Measurements from ENCODE around the gene RASSF3. TPM values are rescaled to one million over a fixed set of nuclear protein-coding genes. Genes with fewer than 3 reads are reported as not detected.

Gene RASSF3
- total RNA-seq, 1 donor from 2014 or later: 37.1 TPM

GRCh38 chr12:64669270-64669842 lies 59.1 kb downstream of the RASSF3 start:
- Mint-ChIP-seq H3K27me3 (ENCODE audit: insufficient read depth) (no peaks in the 10 kb centered on the region), H3K4me3 (peak overlapping the region; percentile 85), H3K36me3 (ENCODE audit: low read depth) (peaks cover 2% of the 10 kb centered on the region), H3K9me3 (no peaks in the 10 kb centered on the region), H3K27ac (peak overlapping the region; percentile 94), H3K4me1 (ENCODE audit: low read depth) (peaks cover 87% of the 10 kb centered on the region)
- intact Hi-C loops (cut with micrococcal nuclease): loop anchor here (1.0 to 10.0 kb wide), 5 partner anchors 9 to 1635 kb away; partner anchors contain the start of genes GNS and HELB
- peak; percentile 53 for DNase-seq (ENCODE audit: low spot score)

GRCh38 chr12:64670019-64670418 lies 59.7 kb downstream of the RASSF3 start:
- Mint-ChIP-seq H3K27ac (peak overlapping the region; percentile 85), H3K27me3 (ENCODE audit: insufficient read depth) (no peaks in the 10 kb centered on the region), H3K4me3 (peak overlapping the region; percentile 85), H3K9me3 (no peaks in the 10 kb centered on the region), H3K4me1 (ENCODE audit: low read depth) (peaks cover 91% of the 10 kb centered on the region), H3K36me3 (ENCODE audit: low read depth) (peaks cover 2% of the 10 kb centered on the region)
- DNase-seq (ENCODE audit: low spot score): no peak
- intact Hi-C loops (cut with micrococcal nuclease): loop anchor here (10.0 kb wide), 1 partner anchor 505 kb away; no protein-coding TSS in a partner anchor

GRCh38 chr12:64670919-64671639 lies 60.8 kb downstream of the RASSF3 start:
- peaks cover 2% of the 10 kb centered on the region for H3K36me3 Mint-ChIP-seq (ENCODE audit: low read depth)
- intact Hi-C loops (cut with micrococcal nuclease): loop anchor here (10.0 kb wide), 1 partner anchor 504 kb away; no protein-coding TSS in a partner anchor
- peak overlapping the region; percentile 85 for H3K4me3 Mint-ChIP-seq
- no peak for DNase-seq (ENCODE audit: low spot score)
- peak overlapping the region; percentile 85 for H3K27ac Mint-ChIP-seq
- H3K4me1 Mint-ChIP-seq (ENCODE audit: low read depth): peaks cover 87% of the 10 kb centered on the region
- H3K9me3 Mint-ChIP-seq: no peaks in the 10 kb centered on the region
- no peaks in the 10 kb centered on the region for H3K27me3 Mint-ChIP-seq (ENCODE audit: insufficient read depth)

- Mint-ChIP-seq H3K27me3 (ENCODE audit: insufficient read depth) (no peaks in the 10 kb centered on the region), H3K36me3 (ENCODE audit: low read depth) (peaks cover 2% of the 10 kb centered on the region), H3K27ac (peak overlapping the region; percentile 66), H3K4me3 (peak overlapping the region; percentile 67), H3K9me3 (no peaks in the 10 kb centered on the region), H3K4me1 (ENCODE audit: low read depth) (peaks cover 82% of the 10 kb centered on the region)
- DNase-seq (ENCODE audit: low spot score): no peak
- intact Hi-C loops (cut with micrococcal nuclease): loop anchor here (10.0 kb wide), 1 partner anchor 503 kb away; no protein-coding TSS in a partner anchor
Observed at GRCh38 chr12:64671681-64672080, 61.4 kb downstream of the RASSF3 start.

- peaks cover 2% of the 10 kb centered on the region for H3K36me3 Mint-ChIP-seq (ENCODE audit: low read depth)
- H3K27ac Mint-ChIP-seq: peak overlapping the region; percentile 87
- no peaks in the 10 kb centered on the region for H3K27me3 Mint-ChIP-seq (ENCODE audit: insufficient read depth)
- H3K4me1 Mint-ChIP-seq (ENCODE audit: low read depth): peaks cover 82% of the 10 kb centered on the region
- H3K9me3 Mint-ChIP-seq: no peaks in the 10 kb centered on the region
- intact Hi-C loops (cut with micrococcal nuclease): loop anchor here (10.0 kb wide), 1 partner anchor 502 kb away; no protein-coding TSS in a partner anchor
- DNase-seq (ENCODE audit: low spot score): no peak
- H3K4me3 Mint-ChIP-seq: peak overlapping the region; percentile 59
Observed at GRCh38 chr12:64672925-64673409, 62.7 kb downstream of the RASSF3 start.

- peaks cover 83% of the 10 kb centered on the region for H3K4me1 Mint-ChIP-seq (ENCODE audit: low read depth)
- peaks cover 2% of the 10 kb centered on the region for H3K36me3 Mint-ChIP-seq (ENCODE audit: low read depth)
- intact Hi-C loops (cut with micrococcal nuclease): loop anchor here (10.0 kb wide), 1 partner anchor 501 kb away; no protein-coding TSS in a partner anchor
- H3K9me3 Mint-ChIP-seq: no peaks in the 10 kb centered on the region
- DNase-seq (ENCODE audit: low spot score): no peak
- peak overlapping the region; percentile 59 for H3K4me3 Mint-ChIP-seq
- H3K27ac Mint-ChIP-seq: peak overlapping the region; percentile 89
- H3K27me3 Mint-ChIP-seq (ENCODE audit: insufficient read depth): no peaks in the 10 kb centered on the region
Observed at GRCh38 chr12:64673490-64674169, 63.3 kb downstream of the RASSF3 start.

- peaks cover 2% of the 10 kb centered on the region for H3K36me3 Mint-ChIP-seq (ENCODE audit: low read depth)
- peaks cover 81% of the 10 kb centered on the region for H3K4me1 Mint-ChIP-seq (ENCODE audit: low read depth)
- no peaks in the 10 kb centered on the region for H3K27me3 Mint-ChIP-seq (ENCODE audit: insufficient read depth)
- H3K4me3 Mint-ChIP-seq: peak overlapping the region; percentile 56
- H3K27ac Mint-ChIP-seq: peak overlapping the region; percentile 89
- no peaks in the 10 kb centered on the region for H3K9me3 Mint-ChIP-seq
- peak; percentile 51 for DNase-seq (ENCODE audit: low spot score)
- intact Hi-C loops (cut with micrococcal nuclease): loop anchor here (10.0 kb wide), 1 partner anchor 500 kb away; no protein-coding TSS in a partner anchor
Observed at GRCh38 chr12:64674367-64674922, 64.2 kb downstream of the RASSF3 start.

GRCh38 chr12:64675795-64676194 lies 65.5 kb downstream of the RASSF3 start:
- peaks cover 2% of the 10 kb centered on the region for H3K36me3 Mint-ChIP-seq (ENCODE audit: low read depth)
- H3K27ac Mint-ChIP-seq: no peak overlapping the region
- peaks cover 80% of the 10 kb centered on the region for H3K4me1 Mint-ChIP-seq (ENCODE audit: low read depth)
- intact Hi-C loops (cut with micrococcal nuclease): loop anchor here (10.0 kb wide), 1 partner anchor 499 kb away; no protein-coding TSS in a partner anchor
- H3K4me3 Mint-ChIP-seq: peak overlapping the region; percentile 45
- no peak for DNase-seq (ENCODE audit: low spot score)
- no peaks in the 10 kb centered on the region for H3K9me3 Mint-ChIP-seq
- no peaks in the 10 kb centered on the region for H3K27me3 Mint-ChIP-seq (ENCODE audit: insufficient read depth)

- Mint-ChIP-seq H3K27me3 (ENCODE audit: insufficient read depth) (no peaks in the 10 kb centered on the region), H3K4me3 (no peak overlapping the region), H3K36me3 (ENCODE audit: low read depth) (peaks cover 9% of the 10 kb centered on the region), H3K27ac (no peak overlapping the region), H3K9me3 (no peaks in the 10 kb centered on the region), H3K4me1 (ENCODE audit: low read depth) (peaks cover 84% of the 10 kb centered on the region)
- intact Hi-C loops (cut with micrococcal nuclease): loop anchor here (10.0 kb wide), 1 partner anchor 497 kb away; no protein-coding TSS in a partner anchor
- no peak for DNase-seq (ENCODE audit: low spot score)
Observed at GRCh38 chr12:64678248-64678647, 68.0 kb downstream of the RASSF3 start.

GRCh38 chr12:64678835-64679234 lies 68.5 kb downstream of the RASSF3 start:
- H3K27ac Mint-ChIP-seq: peak overlapping the region; percentile 84
- intact Hi-C loops (cut with micrococcal nuclease): loop anchor here (10.0 kb wide), 1 partner anchor 496 kb away; no protein-coding TSS in a partner anchor
- no peaks in the 10 kb centered on the region for H3K9me3 Mint-ChIP-seq
- no peaks in the 10 kb centered on the region for H3K27me3 Mint-ChIP-seq (ENCODE audit: insufficient read depth)
- no peak overlapping the region for H3K4me3 Mint-ChIP-seq
- peaks cover 14% of the 10 kb centered on the region for H3K36me3 Mint-ChIP-seq (ENCODE audit: low read depth)
- no peak for DNase-seq (ENCODE audit: low spot score)
- peaks cover 84% of the 10 kb centered on the region for H3K4me1 Mint-ChIP-seq (ENCODE audit: low read depth)

- H3K4me3 Mint-ChIP-seq: peak overlapping the region; percentile 53
- intact Hi-C loops (cut with micrococcal nuclease): loop anchor here (2.0 to 10.0 kb wide), 4 partner anchors 17 to 495 kb away; partner anchors contain the start of genes TBK1 and XPOT
- H3K27ac Mint-ChIP-seq: peak overlapping the region; percentile 84
- H3K36me3 Mint-ChIP-seq (ENCODE audit: low read depth): peaks cover 16% of the 10 kb centered on the region
- peak; percentile 51 for DNase-seq (ENCODE audit: low spot score)
- peaks cover 1% of the 10 kb centered on the region for H3K9me3 Mint-ChIP-seq
- no peaks in the 10 kb centered on the region for H3K27me3 Mint-ChIP-seq (ENCODE audit: insufficient read depth)
- H3K4me1 Mint-ChIP-seq (ENCODE audit: low read depth): peaks cover 82% of the 10 kb centered on the region
Observed at GRCh38 chr12:64679487-64680001, 69.2 kb downstream of the RASSF3 start.

GRCh38 chr12:64680235-64680634 lies 69.9 kb downstream of the RASSF3 start:
- peaks cover 18% of the 10 kb centered on the region for H3K36me3 Mint-ChIP-seq (ENCODE audit: low read depth)
- intact Hi-C loops (cut with micrococcal nuclease): loop anchor here (2.0 to 10.0 kb wide), 3 partner anchors 17 to 275 kb away; partner anchors contain the start of genes TBK1 and XPOT
- no peak for DNase-seq (ENCODE audit: low spot score)

More at GRCh38 chr12:64680235-64680634, 69.9 kb downstream of the RASSF3 start:
- H3K9me3 Mint-ChIP-seq: peaks cover 4% of the 10 kb centered on the region
- H3K27me3 Mint-ChIP-seq (ENCODE audit: insufficient read depth): no peaks in the 10 kb centered on the region
- H3K4me1 Mint-ChIP-seq (ENCODE audit: low read depth): peaks cover 84% of the 10 kb centered on the region
- peak overlapping the region; percentile 84 for H3K27ac Mint-ChIP-seq
- peak overlapping the region; percentile 53 for H3K4me3 Mint-ChIP-seq
